Keratinocyte (primary cell): ENCODE results near the gene ITFG1.

ENCODE experiments used
- CTCF ChIP-seq, 3 experiments: IDR thresholded peaks in 1 of 3; conservative IDR thresholded peaks in 1 of 3; optimal IDR thresholded peaks in 1 of 3; 2 replicates in 2 of 3; 3 replicates in 1 of 3; pipeline versions ENCODE3 to v1.5.1; 2011; ENCODE audit warnings: low read length in 3 of 3, mild to moderate bottlenecking in 3 of 3, moderate library complexity in 2 of 3, control low read depth in 1 of 3, inconsistent platforms in 1 of 3; ENCODE audit not compliant: insufficient read depth in 2 of 3; ENCODE audit errors: extremely low read depth in 1 of 3
- EZH2 ChIP-seq: IDR thresholded peaks from one replicate; pipeline ENCODE4 v1.6.1; 2012; ENCODE audit warnings: inconsistent platforms, mild to moderate bottlenecking, low read length, moderate library complexity

- TF ChIP-seq CTCF (optimal IDR thresholded peaks at IDR 0.05 in 1 of 3, IDR thresholded peaks at IDR 0.05 in 1 of 3, conservative IDR thresholded peaks at IDR 0.05 in 1 of 3; ENCODE audit: extremely low read depth in 1 of 3, insufficient read depth in 2 of 3, low read length in 3 of 3) = no peak
- TF ChIP-seq EZH2 = no peak
These were observed 197.9 kb downstream of the ITFG1 start for GRCh38 chr16:47262938-47263337.
